T-cell (primary cell): Measurements from ENCODE around the gene LRRC55. TPM values are rescaled to one million over a fixed set of nuclear protein-coding genes. Genes with fewer than 3 reads are reported as not detected.

Experiments used
- ATAC-seq, 4 experiments: fragments of 200-7000 bp in 3 of 4; fragments of 150-1000 bp in 1 of 4; cut with Tn5 transposase; replicated peaks in 1 of 4; 1 replicate in 3 of 4; 2 replicates in 1 of 4; pipeline ENCODE4 v1.10.0; 2021; ENCODE audit warnings: moderate library complexity in 3 of 4, mild to moderate bottlenecking in 2 of 4, moderate number of reproducible peaks in 1 of 4
- CTCF ChIA-PET, 2 donors: fragments of 300-600 bp; sonication (Branson Sonifier 250); formaldehyde crosslinking; loops; one replicate each; lab custom pipeline; 2022; ENCODE audit warnings: antibody characterized with exemption in 2 of 2; lab: Charles Lee
- POLR2A ChIA-PET, 2 donors: fragments of 300-600 bp; sonication (Branson Sonifier 250); formaldehyde crosslinking; loops; one replicate each; lab custom pipeline; 2022; ENCODE audit warnings: antibody characterized with exemption in 2 of 2; lab: Charles Lee
- DNase-seq, 35 experiments: peaks; one replicate each; pipeline versions ENCODE4 v3.0.0 to v3.0.0-alpha.2; 2013 to 2023
- H3K27ac ChIP-seq: one replicate; pipeline ENCODE4 v1.5.1; 2013; ENCODE audit warnings: low read length
- H3K27me3 ChIP-seq, 2 experiments: replicated peaks in 1 of 2; 1 replicate in 1 of 2; 2 replicates in 1 of 2; pipeline versions ENCODE4 v1.6.1 to v1.7.0; 2013; ENCODE audit warnings: low read length in 1 of 2, mixed read lengths in 1 of 2; ENCODE audit not compliant: control insufficient read depth in 2 of 2, insufficient read depth in 2 of 2; ENCODE audit errors: extremely low read depth in 1 of 2
- H3K36me3 ChIP-seq, 2 donors: 1 replicate in 1 of 2; 2 replicates in 1 of 2; pipeline versions ENCODE4 v1.6.1 to v1.7.0; 2013; ENCODE audit warnings: low read length in 1 of 2; ENCODE audit not compliant: control insufficient read depth in 2 of 2, insufficient read depth in 1 of 2; ENCODE audit errors: extremely low read depth in 1 of 2
- H3K4me1 ChIP-seq, 2 experiments: 1 replicate in 1 of 2; 2 replicates in 1 of 2; pipeline versions ENCODE4 v1.6.1 to v1.7.0; 2013; ENCODE audit warnings: low read length in 2 of 2, mixed read lengths in 1 of 2; ENCODE audit not compliant: insufficient read depth in 2 of 2, control insufficient read depth in 1 of 2; ENCODE audit errors: extremely low read depth in 1 of 2
- H3K4me3 ChIP-seq, 2 donors: 1 replicate in 1 of 2; 2 replicates in 1 of 2; pipeline versions ENCODE4 v1.5.1 to v1.7.0; 2013; ENCODE audit warnings: mild to moderate bottlenecking in 2 of 2, low read length in 1 of 2, moderate library complexity in 1 of 2; ENCODE audit not compliant: control insufficient read depth in 1 of 2; ENCODE audit errors: extremely low read depth in 1 of 2
- H3K9me3 ChIP-seq: 2 replicates; pipeline ENCODE4 v1.7.0; 2013
- H3K27ac Mint-ChIP-seq, 2 donors: one replicate each; pipeline ENCODE4 v1.8.0; 2020 to 2021; ENCODE audit warnings: mild to moderate bottlenecking in 2 of 2, mixed read lengths in 2 of 2
- H3K27me3 Mint-ChIP-seq, 2 donors: one replicate each; pipeline ENCODE4 v1.8.0; 2021 to 2022; ENCODE audit warnings: mixed read lengths in 2 of 2
- H3K36me3 Mint-ChIP-seq: one replicate; pipeline ENCODE4 v1.8.0; 2021; ENCODE audit warnings: mixed read lengths
- H3K4me1 Mint-ChIP-seq, 3 donors: one replicate each; pipeline ENCODE4 v1.8.0; 2020 to 2022; ENCODE audit warnings: mixed read lengths in 3 of 3, mild to moderate bottlenecking in 1 of 3
- H3K4me3 Mint-ChIP-seq, 3 donors: one replicate each; pipeline ENCODE4 v1.8.0; 2020 to 2022; ENCODE audit warnings: mild to moderate bottlenecking in 3 of 3, mixed read lengths in 3 of 3, moderate library complexity in 3 of 3
- H3K9me3 Mint-ChIP-seq, 3 donors: one replicate each; pipeline ENCODE4 v1.8.0; 2020 to 2022; ENCODE audit warnings: mixed read lengths in 3 of 3
- WGBS: methylation state at CpG from one replicate; pipeline ENCODE4 v1.1.5; 2013; ENCODE audit warnings: missing lambda C conversion rate; ENCODE audit not compliant: insufficient coverage; 5-methylcytosine and 5-hydroxymethylcytosine counted together
- total RNA-seq, 35 experiments: library from RNA in 6 of 35; stranded (reverse) in 6 of 35; fragments of 120-200 nt in 1 of 35; gene quantifications; one replicate each; pipeline versions ENCODE4 v1.2.1 to v1.2.4 and lab custom pipeline; 2013 to 2026

Gene LRRC55
- total RNA-seq, 5 donors from 2014 or later (not counting 1 experiment from before 2014, with no cell fraction given): not detected

DNA sequence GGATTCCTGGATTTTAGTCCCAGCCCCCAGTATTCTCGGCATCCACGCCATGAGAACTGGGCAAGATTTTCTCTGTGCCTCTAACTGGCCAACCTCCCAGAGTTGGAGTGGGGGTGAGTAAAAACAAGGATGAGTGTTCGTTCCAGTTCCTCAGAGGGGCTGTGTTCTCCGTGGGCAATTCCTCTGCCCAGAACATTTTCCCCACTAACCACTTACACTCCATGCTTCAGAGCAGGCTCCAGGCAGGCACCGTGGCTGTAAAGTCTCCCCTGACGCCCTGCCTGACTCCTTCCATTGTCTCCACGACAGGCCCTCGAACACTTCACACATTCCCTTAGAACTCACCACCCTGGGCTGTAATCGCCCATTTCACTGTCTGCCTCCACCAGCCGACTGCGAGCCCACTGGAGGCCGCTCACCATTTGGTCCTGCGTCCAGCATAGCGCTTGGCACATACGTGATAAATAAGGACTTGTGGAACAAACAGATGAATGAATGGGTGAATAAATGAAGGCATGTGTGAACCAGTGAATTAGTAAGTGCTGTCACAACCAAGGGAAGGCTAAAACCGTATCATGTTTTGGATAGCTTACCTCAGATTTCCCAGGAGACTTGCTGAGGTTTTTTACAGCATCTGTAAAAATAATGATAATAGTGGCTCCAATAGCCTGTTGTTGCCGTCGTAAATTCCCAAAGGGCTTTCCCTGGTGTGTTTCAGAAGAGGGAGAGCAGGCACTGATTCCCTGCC is 49.2 kb downstream of the LRRC55 start:
- WGBS: 8% methylated on average over 11 of the region's 18 CpGs
- DNase-seq (no peak), ATAC-seq (no peak)
- H3K4me3 ChIP-seq: no peak overlapping the region
- Mint-ChIP-seq H3K9me3 (no peaks in the 10 kb centered on the region), H3K4me1 (peaks cover 0 to 13% (median 0%) of the 10 kb centered on the region in 3 donors), H3K27ac (no peak overlapping the region), H3K36me3 (no peaks in the 10 kb centered on the region), H3K4me3 (no peak overlapping the region), H3K27me3 (peaks cover 55 to 62% of the 10 kb centered on the region in 2 donors)
- H3K27me3 ChIP-seq: peaks cover 8 to 38% of the 10 kb centered on the region in 2 experiments
- ChIA-PET POLR2A (no interaction called here), CTCF (no interaction called here)
- H3K9me3 ChIP-seq: no peaks in the 10 kb centered on the region
- H3K36me3 ChIP-seq: no peaks in the 10 kb centered on the region
- H3K4me1 ChIP-seq: no peaks in the 10 kb centered on the region
- no peak overlapping the region for H3K27ac ChIP-seq

DNA sequence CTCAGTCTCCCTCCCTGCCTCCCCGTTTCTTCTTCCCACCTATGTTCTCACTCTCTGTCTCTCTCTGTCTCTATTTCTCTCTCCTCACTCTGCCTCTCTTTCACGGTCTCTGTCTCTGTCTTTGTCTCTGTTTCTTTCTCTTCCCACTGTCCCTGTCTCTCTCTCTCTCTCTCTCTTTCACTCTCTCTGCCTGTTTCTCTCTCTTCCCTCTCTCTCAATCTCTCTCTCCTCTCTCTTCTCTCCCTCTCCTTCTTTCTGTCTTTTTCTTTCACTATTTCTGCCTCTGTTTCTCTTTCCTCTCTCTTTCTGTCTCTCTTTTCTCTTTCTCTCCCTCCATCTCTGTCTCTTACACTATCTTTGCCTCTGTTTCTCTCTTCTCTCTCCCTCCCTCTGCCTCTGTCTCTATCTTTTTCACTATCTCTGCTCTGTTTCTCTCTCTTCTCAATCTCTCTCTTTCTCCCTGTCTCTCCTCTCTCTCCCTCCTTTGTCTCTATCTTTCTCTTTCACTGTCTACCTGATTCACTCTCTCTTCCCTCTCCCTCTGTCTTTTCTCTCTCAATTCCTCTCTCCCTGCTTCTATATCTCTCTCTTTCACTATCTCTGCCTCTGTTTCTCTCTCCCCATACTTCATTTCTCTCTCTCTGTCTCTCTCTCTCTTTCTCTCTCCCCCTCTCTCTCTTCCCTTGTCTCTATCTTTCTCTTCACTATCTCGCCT is 49.9 kb downstream of the LRRC55 start:
- Histone ChIP-seq H3K27ac (no peak overlapping the region), H3K4me3 (no peak overlapping the region), H3K27me3 (peaks cover 8 to 44% of the 10 kb centered on the region in 2 experiments), H3K4me1 (no peaks in the 10 kb centered on the region), H3K9me3 (no peaks in the 10 kb centered on the region), H3K36me3 (no peaks in the 10 kb centered on the region)
- ChIA-PET CTCF (no interaction called here), POLR2A (no interaction called here)
- no peak for ATAC-seq
- H3K36me3 Mint-ChIP-seq: no peaks in the 10 kb centered on the region
- WGBS: 26% methylated on average over 2 of the region's 3 CpGs
- no peaks in the 10 kb centered on the region for H3K9me3 Mint-ChIP-seq
- H3K27me3 Mint-ChIP-seq: peaks cover 57 to 70% of the 10 kb centered on the region in 2 donors
- H3K4me3 Mint-ChIP-seq: no peak overlapping the region
- H3K27ac Mint-ChIP-seq: no peak overlapping the region
- peaks cover 0 to 13% (median 0%) of the 10 kb centered on the region in 3 donors for H3K4me1 Mint-ChIP-seq
- no peak for DNase-seq

- Histone ChIP-seq H3K4me1 (peaks cover 0 to 4% of the 10 kb centered on the region in 2 experiments), H3K36me3 (no peaks in the 10 kb centered on the region), H3K4me3 (no peak overlapping the region), H3K27ac (no peak overlapping the region), H3K9me3 (no peaks in the 10 kb centered on the region), H3K27me3 (peaks cover 8 to 60% of the 10 kb centered on the region in 2 experiments)
- H3K9me3 Mint-ChIP-seq: no peaks in the 10 kb centered on the region
- H3K27me3 Mint-ChIP-seq: peaks cover 71 to 84% of the 10 kb centered on the region in 2 donors
- ChIA-PET CTCF (interaction anchor here in 1 of 2 donors (0.6 kb wide), 1 partner anchor 16 kb away, joined by 3 read pairs; no protein-coding TSS in a partner anchor), POLR2A (no interaction called here)
- no peak overlapping the region for H3K27ac Mint-ChIP-seq
- H3K36me3 Mint-ChIP-seq: no peaks in the 10 kb centered on the region
- H3K4me3 Mint-ChIP-seq: no peak overlapping the region
- ATAC-seq (no peak), DNase-seq (no peak)
- WGBS: 68% methylated on average over 3 of the region's 5 CpGs
- H3K4me1 Mint-ChIP-seq: peaks cover 2 to 25% (median 2%) of the 10 kb centered on the region in 3 donors
Measured at GRCh38 chr11:57233702-57234101, 51.9 kb downstream of the LRRC55 start.

DNA sequence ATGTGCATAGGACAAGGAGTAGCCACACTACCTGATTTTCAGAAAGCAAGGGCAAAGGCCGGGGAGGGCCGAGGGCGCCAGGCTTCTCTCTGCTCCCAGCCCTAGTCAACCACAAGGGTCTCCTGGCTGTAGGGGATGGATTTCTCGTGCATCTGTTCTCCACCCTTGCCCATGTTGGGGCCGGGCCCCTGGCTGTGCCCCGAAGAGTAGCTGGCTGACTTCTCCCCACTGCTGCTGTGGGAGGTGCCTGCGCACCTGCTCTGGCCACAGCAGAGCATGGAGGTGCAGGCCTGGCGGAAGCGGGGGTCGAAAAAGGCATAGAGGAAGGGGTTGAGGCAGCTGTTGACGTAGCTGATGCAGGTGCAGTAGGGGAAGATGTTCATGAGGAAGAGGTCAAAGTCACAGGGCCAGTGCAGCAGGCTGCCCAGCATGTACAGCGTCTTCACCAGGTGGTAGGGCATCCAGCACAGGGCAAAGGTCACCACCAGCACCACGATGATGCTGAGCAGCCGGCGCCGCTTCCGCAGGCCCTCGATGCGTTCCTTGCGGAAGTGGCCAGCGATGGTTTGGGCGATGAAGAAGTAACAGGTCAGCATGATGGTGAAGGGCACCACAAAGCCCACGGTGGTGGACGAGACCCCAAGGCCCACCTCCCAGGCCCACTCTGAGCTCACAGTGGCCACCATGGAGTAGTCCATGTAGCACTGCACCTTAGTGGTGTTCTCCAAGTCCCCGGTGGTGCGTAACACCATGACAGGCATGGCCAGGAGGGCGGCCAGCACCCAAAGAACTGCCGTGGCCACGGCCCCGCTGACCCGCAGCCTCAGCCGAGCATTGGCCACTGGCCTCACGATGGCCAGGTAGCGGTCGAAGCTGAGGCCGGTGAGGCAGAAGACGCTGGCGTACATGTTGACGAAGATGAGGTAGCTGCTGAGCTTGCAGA is 54.3 kb downstream of the LRRC55 start:
- H3K4me3 ChIP-seq: no peak overlapping the region
- DNase-seq: no peak
- peaks cover 2 to 25% (median 2%) of the 10 kb centered on the region in 3 donors for H3K4me1 Mint-ChIP-seq
- H3K27me3 ChIP-seq: peaks cover 4 to 60% of the 10 kb centered on the region in 2 experiments
- H3K9me3 Mint-ChIP-seq: no peaks in the 10 kb centered on the region
- 77% methylated on average over 36 of the region's 39 CpGs for WGBS
- no peaks in the 10 kb centered on the region for H3K36me3 ChIP-seq
- H3K36me3 Mint-ChIP-seq: no peaks in the 10 kb centered on the region
- H3K27ac ChIP-seq: no peak overlapping the region
- peaks cover 0 to 4% of the 10 kb centered on the region in 2 experiments for H3K4me1 ChIP-seq
- no peak for ATAC-seq
- POLR2A ChIA-PET: no interaction called here
- no peak overlapping the region for H3K27ac Mint-ChIP-seq
- peaks cover 65 to 80% of the 10 kb centered on the region in 2 donors for H3K27me3 Mint-ChIP-seq
- no peaks in the 10 kb centered on the region for H3K9me3 ChIP-seq
- CTCF ChIA-PET: interaction anchor here in 1 of 2 donors (1.0 kb wide), 1 partner anchor 13 kb away, joined by 3 read pairs; no protein-coding TSS in a partner anchor
- no peak overlapping the region for H3K4me3 Mint-ChIP-seq

DNA sequence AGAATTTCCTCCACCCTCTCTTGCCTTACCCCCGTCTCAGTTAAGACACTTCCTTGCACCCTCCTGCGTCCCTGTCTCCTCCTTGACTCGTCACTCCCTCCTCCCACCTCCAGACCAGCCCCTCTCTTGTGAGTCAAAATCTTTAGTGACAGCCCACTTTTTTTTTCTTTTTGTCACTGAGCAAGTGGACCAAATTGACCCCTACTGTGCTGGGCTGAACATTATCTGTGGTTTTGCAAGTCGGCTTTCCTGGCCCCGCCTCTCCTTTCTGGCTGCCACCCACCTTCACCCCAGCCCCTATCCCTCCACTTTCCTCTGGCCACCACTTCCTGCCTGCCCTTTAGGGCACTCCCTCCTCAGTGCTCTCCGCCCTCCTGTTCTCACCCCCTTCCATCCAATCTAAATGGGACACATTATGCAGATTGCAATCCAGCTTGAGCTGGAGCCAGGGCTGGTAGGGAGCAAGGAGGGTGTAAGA is 55.5 kb downstream of the LRRC55 start, which contains the start of gene APLNR:
APLNR (minus strand) TSS at position 47 of the 478 bp plus-strand sequence. CDS start 246 bp downstream, outside the sequence.
- Mint-ChIP-seq H3K4me1 (peaks cover 2 to 14% (median 2%) of the 10 kb centered on the region in 3 donors), H3K27me3 (peaks cover 57 to 74% of the 10 kb centered on the region in 2 donors), H3K9me3 (no peaks in the 10 kb centered on the region), H3K36me3 (no peaks in the 10 kb centered on the region), H3K27ac (no peak within 1 kb of the TSS), H3K4me3 (no peak within 1 kb of the TSS)
- POLR2A ChIA-PET: no interaction called here
- DNase-seq (no peak), ATAC-seq (no peak)
- H3K4me1 ChIP-seq: peaks cover 0 to 4% of the 10 kb centered on the region in 2 experiments
- no peak within 1 kb of the TSS for H3K27ac ChIP-seq
- H3K4me3 ChIP-seq: no peak within 1 kb of the TSS
- CTCF ChIA-PET: no interaction called here
- peaks cover 5 to 63% of the 10 kb centered on the region in 2 experiments for H3K27me3 ChIP-seq
- WGBS: 2% methylated on average over 5 of the region's 6 CpGs
- H3K9me3 ChIP-seq: no peaks in the 10 kb centered on the region
- no peaks in the 10 kb centered on the region for H3K36me3 ChIP-seq
